Breast epithelium (tissue), 4 donors: ENCODE measurements around the gene KDM4B. TPM values are rescaled to one million over a fixed set of nuclear protein-coding genes. Genes with fewer than 3 reads are reported as not detected.
A peak's percentile ranks its signal among the peaks of the same experiment; 100 is the strongest.

Experiments
- DNase-seq, 2 donors: peaks; one replicate each; pipeline ENCODE4 v3.0.0-alpha.2; 2019; ENCODE audit warnings: low spot score in 2 of 2
- H3K27ac ChIP-seq, 2 donors: fragments of 200-600 bp; sonication (generic) in 1 of 2; one replicate each; pipeline ENCODE4 v1.5.1; 2016 to 2019; ENCODE audit warnings: mild to moderate bottlenecking in 1 of 2
- H3K27me3 ChIP-seq, 2 donors: fragments of 200-600 bp; sonication (generic) in 1 of 2; one replicate each; pipeline versions ENCODE4 v1.5.1 to v1.6.0; 2017 to 2019; ENCODE audit warnings: control low read depth in 1 of 2, mild to moderate bottlenecking in 1 of 2
- H3K36me3 ChIP-seq: fragments of 200-600 bp; one replicate; pipeline ENCODE4 v1.5.1; 2019
- H3K4me1 ChIP-seq, 2 donors: fragments of 200-600 bp; sonication (generic); one replicate each; pipeline ENCODE4 v1.5.1; 2016 to 2019; ENCODE audit warnings: control low read depth in 1 of 2
- H3K4me3 ChIP-seq, 3 donors: fragments of 200-600 bp; sonication (generic); 1 replicate in 2 of 3; 2 replicates in 1 of 3; pipeline ENCODE4 v1.5.1; 2016 to 2019; ENCODE audit warnings: mild to moderate bottlenecking in 3 of 3, moderate library complexity in 2 of 3
- H3K9me3 ChIP-seq, 2 donors: fragments of 200-600 bp; sonication (generic) in 1 of 2; one replicate each; pipeline ENCODE4 v1.5.1; 2016 to 2019; ENCODE audit warnings: control low read depth in 1 of 2
- CTCF ChIP-seq, 3 donors: fragments of 450-650 bp; IDR thresholded peaks; one replicate each; pipeline ENCODE4 v1.5.1; 2016 to 2017; ENCODE audit warnings: antibody characterized with exemption in 3 of 3, mild to moderate bottlenecking in 3 of 3, moderate library complexity in 3 of 3
- POLR2A ChIP-seq: fragments of 450-650 bp; IDR thresholded peaks from one replicate; pipeline ENCODE4 v1.6.1; 2016; ENCODE audit warnings: antibody characterized with exemption, mild to moderate bottlenecking, moderate library complexity
- POLR2AphosphoS5 ChIP-seq, 3 donors: sonication (generic); formaldehyde crosslinking; IDR thresholded peaks; one replicate each; pipeline ENCODE4 v1.6.1; 2017; ENCODE audit warnings: antibody characterized with exemption in 3 of 3
- intact Hi-C: fragments of 100-400 bp; cut with DNase I; formaldehyde crosslinking; loops from one replicate; pipeline ENCODE4 v1.15.1; 2023; ENCODE audit warnings: low total_unique reads
- total RNA-seq, 3 donors: library from RNA; depleted of rRNA; stranded (reverse); fragments of >200 nt; gene quantifications; one replicate each; pipeline ENCODE4 v1.1.0, GENCODE V29; 2016

The KDM4B gene
- total RNA-seq, 3 donors from 2014 or later, result 25.0 to 55.3 (median 40.3) TPM

- no peak for DNase-seq
- no peaks in the 10 kb centered on the region for H3K36me3 ChIP-seq
- no peak overlapping the region for H3K4me3 ChIP-seq
- no peaks in the 10 kb centered on the region for H3K9me3 ChIP-seq
- no peak overlapping the region for H3K27ac ChIP-seq
- intact Hi-C loops, result no loop called here
- no peaks in the 10 kb centered on the region for H3K27me3 ChIP-seq
- TF ChIP-seq POLR2AphosphoS5 (IDR thresholded peaks at IDR 0.05) (no peak), POLR2A (no peak), CTCF (IDR thresholded peaks at IDR 0.05) (no peak)
- H3K4me1 ChIP-seq, result no peaks in the 10 kb centered on the region
Observed at GRCh38 chr19:5165697-5166019, 196.7 kb downstream of the KDM4B start.

- DNase-seq, result no peak
- H3K9me3 ChIP-seq, result no peaks in the 10 kb centered on the region
- intact Hi-C loops, result no loop called here
Observed at GRCh38 chr19:5166262-5166661, 197.3 kb downstream of the KDM4B start.

GRCh38 chr19:5170329-5170745, 201.4 kb downstream of the KDM4B start:
- DNase-seq, result no peak
- Histone ChIP-seq H3K27ac (no peak overlapping the region), H3K36me3 (no peaks in the 10 kb centered on the region), H3K4me3 (no peak overlapping the region), H3K9me3 (no peaks in the 10 kb centered on the region), H3K27me3 (no peaks in the 10 kb centered on the region), H3K4me1 (no peaks in the 10 kb centered on the region)
- intact Hi-C loops, result no loop called here
- TF ChIP-seq CTCF (IDR thresholded peaks at IDR 0.05), result peak in 1 of 3 donors; percentile 24
- TF ChIP-seq POLR2A, result no peak

More at GRCh38 chr19:5166262-5166661, 197.3 kb downstream of the KDM4B start:
- no peaks in the 10 kb centered on the region for H3K4me1 ChIP-seq
- no peaks in the 10 kb centered on the region for H3K36me3 ChIP-seq
- no peaks in the 10 kb centered on the region for H3K27me3 ChIP-seq
- no peak for TF ChIP-seq POLR2A
- TF ChIP-seq CTCF (IDR thresholded peaks at IDR 0.05), result no peak
- TF ChIP-seq POLR2AphosphoS5 (IDR thresholded peaks at IDR 0.05), result no peak
- no peak overlapping the region for H3K4me3 ChIP-seq
- H3K27ac ChIP-seq, result no peak overlapping the region

GRCh38 chr19:5171711-5172110, 202.8 kb downstream of the KDM4B start:
- Histone ChIP-seq H3K27me3 (no peaks in the 10 kb centered on the region), H3K9me3 (no peaks in the 10 kb centered on the region), H3K36me3 (no peaks in the 10 kb centered on the region), H3K4me1 (no peaks in the 10 kb centered on the region), H3K27ac (no peak overlapping the region), H3K4me3 (no peak overlapping the region)
- no peak for DNase-seq
- intact Hi-C loops, result no loop called here
- no peak for TF ChIP-seq CTCF (IDR thresholded peaks at IDR 0.05)
- no peak for TF ChIP-seq POLR2A
- no peak for TF ChIP-seq POLR2AphosphoS5 (IDR thresholded peaks at IDR 0.05)

- Histone ChIP-seq H3K4me3 (no peak overlapping the region), H3K27ac (peak overlapping the region in 1 of 2 donors; percentile 13), H3K4me1 (no peaks in the 10 kb centered on the region), H3K27me3 (no peaks in the 10 kb centered on the region), H3K9me3 (no peaks in the 10 kb centered on the region), H3K36me3 (no peaks in the 10 kb centered on the region)
- intact Hi-C loops, result no loop called here
- no peak for DNase-seq
- no peak for TF ChIP-seq POLR2A
- TF ChIP-seq POLR2AphosphoS5 (IDR thresholded peaks at IDR 0.05), result no peak
- TF ChIP-seq CTCF (IDR thresholded peaks at IDR 0.05), result no peak
Observed at GRCh38 chr19:5172859-5173630, 204.1 kb downstream of the KDM4B start.
